ENCODE results near the gene SIK2. TPM values are rescaled to one million over a fixed set of nuclear protein-coding genes. Genes with fewer than 3 reads are reported as not detected.
"Not testable (repeated sequence)": the region's sequence is repeated elsewhere in the genome, so short reads cannot be mapped to it uniquely, and the experiment has no call there.

The SIK2 gene
- total RNA-seq, 4 donors from 2014 or later, result 16.2 to 27.6 (median 20.9) TPM

DNA sequence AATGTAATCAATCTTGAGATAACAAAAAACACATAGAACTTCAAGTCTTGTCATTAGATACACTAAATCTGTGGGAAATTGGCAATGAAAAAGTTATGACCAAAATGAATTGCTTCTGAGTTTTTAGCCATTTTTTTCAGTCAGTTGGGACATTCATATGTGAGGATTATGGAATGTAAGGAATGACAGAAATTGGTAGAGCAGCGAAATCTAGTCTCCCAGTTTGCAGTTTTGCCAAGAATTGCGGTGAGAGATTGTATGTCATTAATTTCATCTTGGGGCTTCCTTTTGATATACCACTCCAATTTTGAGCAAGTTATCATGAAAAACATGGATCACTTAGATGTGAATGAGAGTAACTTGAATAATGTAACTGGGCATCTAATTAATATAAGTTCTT lies 49.9 kb downstream of the SIK2 start:
- 71 to 87% methylated on average over 2 of the region's 2 CpGs for WGBS, 2 donors (ENCODE audit: low coverage in 1 of 2)
- TF ChIP-seq, protein P1, sequence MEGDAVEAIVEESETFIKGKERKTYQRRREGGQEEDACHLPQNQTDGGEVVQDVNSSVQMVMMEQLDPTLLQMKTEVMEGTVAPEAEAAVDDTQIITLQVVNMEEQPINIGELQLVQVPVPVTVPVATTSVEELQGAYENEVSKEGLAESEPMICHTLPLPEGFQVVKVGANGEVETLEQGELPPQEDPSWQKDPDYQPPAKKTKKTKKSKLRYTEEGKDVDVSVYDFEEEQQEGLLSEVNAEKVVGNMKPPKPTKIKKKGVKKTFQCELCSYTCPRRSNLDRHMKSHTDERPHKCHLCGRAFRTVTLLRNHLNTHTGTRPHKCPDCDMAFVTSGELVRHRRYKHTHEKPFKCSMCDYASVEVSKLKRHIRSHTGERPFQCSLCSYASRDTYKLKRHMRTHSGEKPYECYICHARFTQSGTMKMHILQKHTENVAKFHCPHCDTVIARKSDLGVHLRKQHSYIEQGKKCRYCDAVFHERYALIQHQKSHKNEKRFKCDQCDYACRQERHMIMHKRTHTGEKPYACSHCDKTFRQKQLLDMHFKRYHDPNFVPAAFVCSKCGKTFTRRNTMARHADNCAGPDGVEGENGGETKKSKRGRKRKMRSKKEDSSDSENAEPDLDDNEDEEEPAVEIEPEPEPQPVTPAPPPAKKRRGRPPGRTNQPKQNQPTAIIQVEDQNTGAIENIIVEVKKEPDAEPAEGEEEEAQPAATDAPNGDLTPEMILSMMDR (IDR thresholded peaks at IDR 0.05), result no peak
- TF ChIP-seq POLR2A (IDR thresholded peaks at IDR 0.05) (no peak), EP300 (IDR thresholded peaks at IDR 0.05) (no peak), POLR2AphosphoS5 (IDR thresholded peaks at IDR 0.05) (no peak)
- H3K4me1 ChIP-seq, result no peaks in the 10 kb centered on the region
- no peaks in the 10 kb centered on the region for H3K9me3 ChIP-seq
- no peaks in the 10 kb centered on the region for H3K27me3 ChIP-seq
- H3K27ac ChIP-seq, result no peak overlapping the region
- H3K36me3 ChIP-seq, result peaks cover 0 to 6% of the 10 kb centered on the region in 2 donors
- no peak overlapping the region for H3K4me3 ChIP-seq
- ATAC-seq, result no peak

DNA sequence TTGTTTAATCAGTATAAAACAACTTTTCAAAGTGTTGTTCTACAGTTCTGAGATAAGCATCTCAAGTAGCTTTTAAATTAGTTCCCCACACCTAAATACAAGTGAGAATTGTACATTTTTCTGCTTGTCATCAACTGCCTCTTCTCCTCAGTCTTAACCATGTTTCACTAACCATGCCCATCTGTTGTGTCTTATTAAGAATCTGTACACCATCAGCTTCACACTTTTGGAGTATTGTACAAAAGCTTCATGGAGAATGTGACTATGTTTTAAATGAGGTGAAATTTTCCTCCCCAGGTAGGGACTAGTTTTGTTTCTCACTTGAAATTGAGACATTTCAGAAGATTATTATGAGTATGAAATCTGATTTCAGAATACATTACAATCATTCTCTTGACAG lies 52.4 kb downstream of the SIK2 start:
- no peak overlapping the region for H3K27ac ChIP-seq
- H3K4me1 ChIP-seq, result no peaks in the 10 kb centered on the region
- no peak overlapping the region for H3K4me3 ChIP-seq
- no peak for ATAC-seq
- no peaks in the 10 kb centered on the region for H3K9me3 ChIP-seq
- H3K27me3 ChIP-seq, result no peaks in the 10 kb centered on the region
- no peak for TF ChIP-seq POLR2AphosphoS5 (IDR thresholded peaks at IDR 0.05)
- TF ChIP-seq, protein P1 (IDR thresholded peaks at IDR 0.05), result no peak
- TF ChIP-seq POLR2A (IDR thresholded peaks at IDR 0.05), result no peak
- no peak for TF ChIP-seq EP300 (IDR thresholded peaks at IDR 0.05)
- H3K36me3 ChIP-seq, result peaks cover 0 to 6% of the 10 kb centered on the region in 2 donors

DNA sequence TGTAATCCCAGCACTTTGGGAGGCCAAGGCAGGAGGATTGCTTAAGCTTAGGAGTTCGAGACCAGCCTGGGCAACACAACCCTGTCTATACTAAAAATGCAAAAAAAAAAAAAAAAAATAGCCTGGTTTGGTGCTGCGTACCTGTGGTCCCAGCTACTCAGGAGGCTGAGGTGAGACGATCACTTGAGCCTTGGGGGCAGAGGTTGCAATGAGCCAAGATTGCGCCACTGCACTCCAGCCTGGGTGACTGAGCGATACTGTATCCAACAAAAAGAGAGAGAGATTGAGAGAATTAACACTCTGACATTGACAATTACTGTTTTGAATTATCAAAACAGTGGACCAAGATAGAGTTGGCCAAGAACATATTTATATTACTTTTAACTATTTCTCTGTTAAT lies 53.7 kb downstream of the SIK2 start:
- H3K36me3 ChIP-seq, result peaks cover 0 to 6% of the 10 kb centered on the region in 2 donors
- TF ChIP-seq, protein P1 (IDR thresholded peaks at IDR 0.05), result no peak
- TF ChIP-seq POLR2AphosphoS5 (IDR thresholded peaks at IDR 0.05) (no peak), POLR2A (IDR thresholded peaks at IDR 0.05) (no peak), EP300 (IDR thresholded peaks at IDR 0.05) (no peak)
- ATAC-seq, result no peak
- no peaks in the 10 kb centered on the region for H3K9me3 ChIP-seq
- WGBS, 2 donors (ENCODE audit: low coverage in 1 of 2), result 96% methylated on average over 4 of the region's 5 CpGs; no CpG with 5 or more reads in 1 of the 2 donors
- H3K27ac ChIP-seq, result no peak overlapping the region
- no peaks in the 10 kb centered on the region for H3K27me3 ChIP-seq
- H3K4me1 ChIP-seq, result no peaks in the 10 kb centered on the region
- H3K4me3 ChIP-seq, result no peak overlapping the region

DNA sequence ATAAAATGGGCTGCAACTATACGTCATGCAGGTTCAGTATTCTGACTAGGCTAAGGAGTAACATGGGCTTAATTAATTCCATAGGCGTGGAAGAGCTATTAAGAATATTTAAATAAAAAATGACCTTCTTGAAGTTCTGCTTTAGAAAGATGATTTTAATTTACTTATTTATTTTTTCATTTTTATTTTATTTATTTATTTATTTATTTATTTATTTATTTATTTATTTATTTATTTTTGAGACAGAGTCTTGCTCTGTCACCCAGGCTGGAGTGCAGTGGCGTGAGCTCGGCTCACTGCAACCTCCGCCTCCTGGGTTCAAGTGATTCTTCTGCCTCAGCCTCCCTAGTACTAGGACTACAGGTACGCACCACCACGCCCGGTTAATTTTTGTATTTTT lies 55.7 kb downstream of the SIK2 start:
- not testable (repeated sequence) for H3K27ac ChIP-seq, H3K27me3 ChIP-seq, H3K4me3 ChIP-seq, H3K4me1 ChIP-seq, H3K36me3 ChIP-seq, H3K9me3 ChIP-seq, ATAC-seq
- 91 to 95% methylated on average over 2 to 8 of the region's 8 CpGs for WGBS, 2 donors (ENCODE audit: low coverage in 1 of 2)

DNA sequence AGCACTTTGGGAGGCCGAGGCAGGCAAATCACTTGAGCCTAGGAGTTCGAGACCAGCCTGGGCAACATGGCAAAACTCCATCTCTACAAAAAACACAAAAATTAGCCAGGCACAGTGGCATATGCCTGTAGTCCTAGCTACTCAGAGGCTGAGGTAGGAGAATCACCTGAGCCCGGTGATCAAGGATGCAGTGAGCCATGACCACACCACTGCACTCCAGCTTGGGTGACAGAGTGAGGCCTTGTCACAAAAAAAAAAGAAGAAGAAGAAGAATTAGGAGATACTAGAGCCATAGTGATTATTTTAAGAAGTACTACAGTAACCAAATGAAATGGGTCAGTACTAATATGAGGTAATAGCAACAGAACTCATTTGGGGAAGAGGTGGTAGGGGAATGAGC lies 56.2 kb downstream of the SIK2 start:
- H3K4me1 ChIP-seq, H3K36me3 ChIP-seq, H3K4me3 ChIP-seq, H3K27me3 ChIP-seq, H3K27ac ChIP-seq, ATAC-seq, H3K9me3 ChIP-seq: not testable (repeated sequence)
- WGBS, 2 donors (ENCODE audit: low coverage in 1 of 2), result 83 to 96% methylated on average over 1 to 3 of the region's 3 CpGs

DNA sequence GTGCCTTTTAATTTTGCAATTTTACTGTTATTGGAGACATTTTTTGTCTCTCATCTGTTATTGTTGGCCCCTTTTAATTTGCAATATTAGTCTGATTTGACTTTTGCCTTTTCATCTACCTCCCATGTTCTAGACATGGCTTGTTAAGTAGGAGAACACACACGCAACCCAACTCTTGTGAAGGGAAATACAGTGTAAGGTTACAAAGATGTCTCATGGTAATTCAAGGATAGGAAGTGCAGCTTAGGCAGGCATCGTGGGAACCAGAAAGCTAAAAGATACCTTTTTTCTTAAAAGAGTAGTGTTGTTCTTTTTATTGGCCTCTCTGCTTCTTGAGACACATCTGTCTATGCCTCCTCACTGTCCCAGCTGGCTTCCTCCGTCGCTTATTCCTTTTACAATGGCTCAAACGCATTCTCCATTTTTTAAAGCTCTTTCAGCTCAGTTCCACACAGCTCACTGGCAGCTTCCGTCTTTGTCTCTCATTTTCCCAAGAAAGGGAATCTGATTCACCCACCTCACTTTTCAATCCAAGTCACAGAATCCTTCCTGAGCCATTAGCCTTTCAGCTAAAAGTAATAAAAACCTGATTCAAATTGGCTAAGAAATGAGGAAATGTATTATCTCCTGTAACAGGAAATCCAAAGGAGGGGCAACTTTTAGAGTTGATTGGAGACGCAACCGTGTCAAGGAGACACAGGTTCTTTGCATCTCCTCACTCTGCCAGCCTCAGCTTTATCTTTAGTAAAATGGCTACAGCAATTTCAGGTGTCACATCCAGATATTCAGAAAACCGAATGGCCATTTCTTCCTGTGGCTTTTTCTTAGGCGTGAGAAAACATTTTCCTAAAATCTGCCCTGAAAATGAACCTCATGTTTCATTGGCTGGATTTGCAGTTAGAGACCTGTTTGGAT lies 57.2 kb downstream of the SIK2 start:
- Histone ChIP-seq H3K9me3 (no peaks in the 10 kb centered on the region), H3K4me3 (no peak overlapping the region), H3K27ac (no peak overlapping the region), H3K36me3 (no peaks in the 10 kb centered on the region), H3K27me3 (no peaks in the 10 kb centered on the region), H3K4me1 (peaks cover 0 to 11% (median 4%) of the 10 kb centered on the region in 3 donors)
- TF ChIP-seq, protein P1 (IDR thresholded peaks at IDR 0.05), result no peak
- TF ChIP-seq EP300 (IDR thresholded peaks at IDR 0.05), result no peak
- 73 to 77% methylated on average over 6 to 10 of the region's 10 CpGs for WGBS, 2 donors (ENCODE audit: low coverage in 1 of 2)
- no peak for ATAC-seq
